ENCODE data around the gene MAN2B2.

DNA sequence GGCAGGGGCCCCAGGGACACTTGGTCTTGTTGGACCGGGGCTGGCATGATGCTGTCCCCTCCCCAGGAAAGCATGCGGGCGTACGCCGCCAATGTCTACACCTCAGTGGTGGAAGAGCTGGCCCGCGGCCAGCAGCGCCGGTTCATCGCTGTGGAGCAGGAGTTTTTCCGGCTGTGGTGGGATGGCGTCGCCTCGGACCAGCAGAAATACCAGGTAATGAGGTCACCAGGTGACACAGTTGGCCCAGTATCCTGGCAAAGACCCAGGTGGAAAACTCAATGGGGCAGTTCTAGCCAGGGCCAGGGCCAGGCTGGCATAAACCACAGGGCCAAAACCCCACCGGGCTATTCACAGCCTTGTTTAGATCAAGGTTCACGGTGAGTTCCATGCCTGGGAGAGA lies 1.5 kb downstream of the MAN2B2 start:
- TF ChIP-seq POU2F2 (IDR thresholded peaks at IDR 0.05; ENCODE audit: low read depth, low read length) = no peak
- no peak for TF ChIP-seq POLR2AphosphoS5 (IDR thresholded peaks at IDR 0.05; ENCODE audit: low read depth, low read length)
- TF ChIP-seq POLR2A (IDR thresholded peaks at IDR 0.05; ENCODE audit: low read depth, low read length) = no peak
- TF ChIP-seq TAF1 (IDR thresholded peaks at IDR 0.05; ENCODE audit: low read depth, low read length) = no peak
- no peak for TF ChIP-seq SPI1 (IDR thresholded peaks at IDR 0.05; ENCODE audit: low read depth, low read length)
- TF ChIP-seq PAX5 (IDR thresholded peaks at IDR 0.05; ENCODE audit: insufficient read depth, low read length, severe bottlenecking) = no peak
